SJCRH30 (cell line): ENCODE data around the gene ZNRD2. TPM values are rescaled to one million over a fixed set of nuclear protein-coding genes. Genes with fewer than 3 reads are reported as not detected.

Source experiments
- DNase-seq, 2 experiments: peaks; one replicate each; pipeline ENCODE4 v3.0.0-alpha.2; 2015 to 2020
- H3K27ac ChIP-seq: fragments of 250-450 bp; sonication (Bioruptor Pico); 2 replicates; pipeline ENCODE4 v1.5.1; 2020; ENCODE audit warnings: mild to moderate bottlenecking, moderate library complexity
- H3K27me3 ChIP-seq: fragments of 250-450 bp; sonication (Bioruptor Pico); 2 replicates; pipeline ENCODE4 v1.5.1; 2020; ENCODE audit warnings: mild to moderate bottlenecking, moderate library complexity
- H3K36me3 ChIP-seq: fragments of 250-450 bp; sonication (Bioruptor Pico); 2 replicates; pipeline ENCODE4 v1.5.1; 2020; ENCODE audit warnings: mild to moderate bottlenecking, moderate library complexity
- H3K4me1 ChIP-seq: fragments of 250-450 bp; sonication (Bioruptor Pico); 2 replicates; pipeline ENCODE4 v1.5.1; 2020; ENCODE audit warnings: mild to moderate bottlenecking, moderate library complexity
- H3K4me3 ChIP-seq: fragments of 250-450 bp; sonication (Bioruptor Pico); 2 replicates; pipeline ENCODE4 v1.5.1; 2020; ENCODE audit warnings: mild to moderate bottlenecking, moderate library complexity
- H3K9me3 ChIP-seq: fragments of 250-450 bp; sonication (Bioruptor Pico); replicated peaks from 2 replicates; pipeline ENCODE4 v1.5.1; 2020; ENCODE audit warnings: mild to moderate bottlenecking, moderate library complexity
- total RNA-seq: library from RNA; depleted of rRNA; stranded (reverse); fragments of >200 nt; shearing (Covaris generic); gene quantifications from 2 replicates; pipeline ENCODE4 v1.2.3, GENCODE V29; 2014

Gene ZNRD2
- total RNA-seq, 1 experiment from 2014 or later = 32.6 TPM

- H3K36me3 ChIP-seq = no peaks in the 10 kb centered on the region
- peak in 1 of 2 experiments; percentile 45 for DNase-seq
- no peak overlapping the region for H3K27ac ChIP-seq
- no peaks in the 10 kb centered on the region for H3K27me3 ChIP-seq
- H3K4me1 ChIP-seq = peaks cover 29% of the 10 kb centered on the region
- H3K9me3 ChIP-seq = no peaks in the 10 kb centered on the region
- H3K4me3 ChIP-seq = peak overlapping the region; percentile 56
Observed at GRCh38 chr11:65571940-65572339, 1.7 kb downstream of the ZNRD2 start.

GRCh38 chr11:65572356-65573051, 2.2 kb downstream of the ZNRD2 start, which contains the start of gene FAM89B:
FAM89B (plus strand) TSS chr11:65572538; CDS start chr11:65572670, 132 bp downstream.
- H3K4me3 ChIP-seq = peak within 1 kb of the TSS; percentile 56
- H3K9me3 ChIP-seq = no peaks in the 10 kb centered on the region
- peak; percentile 83 to 84 for DNase-seq
- H3K27ac ChIP-seq = no peak within 1 kb of the TSS
- no peaks in the 10 kb centered on the region for H3K27me3 ChIP-seq
- peaks cover 34% of the 10 kb centered on the region for H3K4me1 ChIP-seq
- H3K36me3 ChIP-seq = no peaks in the 10 kb centered on the region

- Histone ChIP-seq H3K4me1 (peaks cover 40% of the 10 kb centered on the region), H3K27ac (no peak overlapping the region), H3K36me3 (no peaks in the 10 kb centered on the region), H3K4me3 (peak overlapping the region; percentile 51), H3K27me3 (no peaks in the 10 kb centered on the region), H3K9me3 (no peaks in the 10 kb centered on the region)
- no peak for DNase-seq
Observed at GRCh38 chr11:65573391-65574079, 3.3 kb downstream of the ZNRD2 start.

GRCh38 chr11:65574109-65574810, 4.0 kb downstream of the ZNRD2 start:
- Histone ChIP-seq H3K9me3 (no peaks in the 10 kb centered on the region), H3K36me3 (no peaks in the 10 kb centered on the region), H3K27me3 (no peaks in the 10 kb centered on the region), H3K4me1 (peaks cover 37% of the 10 kb centered on the region), H3K4me3 (peak overlapping the region; percentile 51), H3K27ac (no peak overlapping the region; the same call in 1 of the 2 replicates)
- peak; percentile 89 to 91 for DNase-seq

- Histone ChIP-seq H3K4me3 (peak overlapping the region; percentile 51), H3K36me3 (no peaks in the 10 kb centered on the region), H3K9me3 (no peaks in the 10 kb centered on the region), H3K27me3 (no peaks in the 10 kb centered on the region), H3K4me1 (peaks cover 37% of the 10 kb centered on the region), H3K27ac (no peak overlapping the region; the same call in 1 of the 2 replicates)
- no peak for DNase-seq
Observed at GRCh38 chr11:65574811-65575567, 4.7 kb downstream of the ZNRD2 start.

- peak in 1 of 2 experiments; percentile 55 for DNase-seq
- peaks cover 37% of the 10 kb centered on the region for H3K4me1 ChIP-seq
- H3K9me3 ChIP-seq = no peaks in the 10 kb centered on the region
- H3K27me3 ChIP-seq = no peaks in the 10 kb centered on the region
- peak within 1 kb of the TSS; percentile 66 for H3K4me3 ChIP-seq
- no peaks in the 10 kb centered on the region for H3K36me3 ChIP-seq
- H3K27ac ChIP-seq = peak within 1 kb of the TSS; percentile 24
Observed at GRCh38 chr11:65575568-65576231, 5.4 kb downstream of the ZNRD2 start, which contains the start of gene EHBP1L1. EHBP1L1 (plus strand) TSS chr11:65576053; CDS start chr11:65576303, 250 bp downstream.

GRCh38 chr11:65576232-65576866, 6.1 kb downstream of the ZNRD2 start:
- H3K36me3 ChIP-seq = no peaks in the 10 kb centered on the region
- peaks cover 33% of the 10 kb centered on the region for H3K4me1 ChIP-seq
- H3K4me3 ChIP-seq = peak overlapping the region; percentile 66
- H3K27ac ChIP-seq = peak overlapping the region; percentile 24
- H3K27me3 ChIP-seq = no peaks in the 10 kb centered on the region
- no peak for DNase-seq
- H3K9me3 ChIP-seq = no peaks in the 10 kb centered on the region

GRCh38 chr11:65576867-65577755, 6.8 kb downstream of the ZNRD2 start:
- no peaks in the 10 kb centered on the region for H3K36me3 ChIP-seq
- peak; percentile 82 to 83 for DNase-seq
- no peaks in the 10 kb centered on the region for H3K9me3 ChIP-seq
- H3K4me3 ChIP-seq = peak overlapping the region; percentile 66
- no peaks in the 10 kb centered on the region for H3K27me3 ChIP-seq
- H3K27ac ChIP-seq = peak overlapping the region; percentile 24
- H3K4me1 ChIP-seq = peaks cover 26% of the 10 kb centered on the region

- H3K27ac ChIP-seq = peak overlapping the region; percentile 24
- no peaks in the 10 kb centered on the region for H3K9me3 ChIP-seq
- H3K36me3 ChIP-seq = no peaks in the 10 kb centered on the region
- no peak for DNase-seq
- H3K4me1 ChIP-seq = peaks cover 26% of the 10 kb centered on the region
- H3K27me3 ChIP-seq = no peaks in the 10 kb centered on the region
- peak overlapping the region; percentile 66 for H3K4me3 ChIP-seq
Observed at GRCh38 chr11:65577756-65578109, 7.5 kb downstream of the ZNRD2 start.

- H3K27ac ChIP-seq = no peak overlapping the region
- peaks cover 26% of the 10 kb centered on the region for H3K4me1 ChIP-seq
- no peak overlapping the region for H3K4me3 ChIP-seq
- no peaks in the 10 kb centered on the region for H3K27me3 ChIP-seq
- no peaks in the 10 kb centered on the region for H3K9me3 ChIP-seq
- no peak for DNase-seq
- H3K36me3 ChIP-seq = no peaks in the 10 kb centered on the region
Observed at GRCh38 chr11:65578134-65578533, 7.9 kb downstream of the ZNRD2 start.

GRCh38 chr11:65578667-65579066, 8.4 kb downstream of the ZNRD2 start:
- Histone ChIP-seq H3K4me3 (no peak overlapping the region), H3K36me3 (no peaks in the 10 kb centered on the region), H3K9me3 (no peaks in the 10 kb centered on the region), H3K27ac (no peak overlapping the region), H3K4me1 (peaks cover 25% of the 10 kb centered on the region), H3K27me3 (no peaks in the 10 kb centered on the region)
- no peak for DNase-seq

GRCh38 chr11:65579291-65579690, 9.0 kb downstream of the ZNRD2 start:
- Histone ChIP-seq H3K36me3 (no peaks in the 10 kb centered on the region), H3K9me3 (no peaks in the 10 kb centered on the region), H3K27me3 (no peaks in the 10 kb centered on the region), H3K4me1 (peaks cover 23% of the 10 kb centered on the region), H3K27ac (no peak overlapping the region), H3K4me3 (no peak overlapping the region)
- DNase-seq = no peak
